ENCODE data around the gene FARS2.

GRCh38 chr6:5537967-5538366 lies 276.7 kb downstream of the FARS2 start:
- TF ChIP-seq YY1 (IDR thresholded peaks at IDR 0.05; ENCODE audit: low read depth) (no peak), USF2 (IDR thresholded peaks at IDR 0.05; ENCODE audit: borderline replicate concordance, low read depth, low read length) (no peak), EZH2phosphoT487 (IDR thresholded peaks at IDR 0.05; ENCODE audit: borderline replicate concordance, low read depth) (no peak), CTCF (IDR thresholded peaks at IDR 0.05) (no peak), FOXJ3 (CRISPR knock-in tag; IDR thresholded peaks at IDR 0.05) (no peak), TAF1 (IDR thresholded peaks at IDR 0.05; ENCODE audit: borderline replicate concordance, low read depth, low read length) (no peak), CHD2 (IDR thresholded peaks at IDR 0.05; ENCODE audit: low read length, partially characterized antibody) (no peak), RCOR1 (IDR thresholded peaks at IDR 0.05; ENCODE audit: low read length) (no peak), EP300 (IDR thresholded peaks at IDR 0.05; ENCODE audit: borderline replicate concordance in 1 of 2, low read depth in 1 of 2, low read length in 1 of 2) (no peak), ELF1 (IDR thresholded peaks at IDR 0.05) (no peak)
